Measurements from ENCODE around the gene COG1. TPM values are rescaled to one million over a fixed set of nuclear protein-coding genes. Genes with fewer than 3 reads are reported as not detected.

Gene COG1
- polyA plus RNA-seq, 1 donor (not counting 4 experiments of a cell fraction or from before 2014, with no cell fraction given): 16.4 TPM

DNA sequence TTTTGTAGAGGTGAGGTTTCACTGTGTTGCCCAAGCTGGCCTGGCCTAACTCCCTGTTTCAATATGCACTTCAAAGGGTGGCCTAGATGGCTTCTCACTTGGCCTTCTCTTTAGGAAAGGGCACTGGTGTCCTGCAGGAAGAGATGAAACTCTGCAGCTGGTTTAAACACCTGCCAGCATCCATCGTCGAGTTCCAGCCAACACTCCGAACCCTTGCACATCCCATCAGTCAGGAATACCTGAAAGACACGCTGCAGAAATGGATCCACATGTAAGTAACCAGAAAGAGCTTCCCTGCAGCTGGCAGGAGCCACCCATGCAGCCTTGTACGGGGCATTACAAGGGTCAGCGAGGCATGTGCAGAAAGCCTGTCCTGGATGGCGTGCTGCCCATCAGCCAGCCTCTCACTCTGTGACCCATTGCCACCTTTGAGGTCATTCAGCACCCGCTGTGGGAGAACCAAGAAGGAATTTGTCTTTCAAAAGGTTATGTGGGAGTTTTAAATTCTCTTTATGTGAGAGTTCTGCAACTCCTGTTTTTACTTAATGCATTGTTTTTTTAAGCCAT lies 7.0 kb downstream of the COG1 start:
- Histone ChIP-seq H3K79me2 (ENCODE audit: control insufficient read depth, insufficient read depth, low read length) (peaks cover 3% of the 10 kb centered on the region), H3K27me3 (ENCODE audit: control insufficient read depth, extremely low read depth, insufficient read depth, low read length) (no peaks in the 10 kb centered on the region), H3K9me1 (ENCODE audit: control insufficient read depth, extremely low read depth, insufficient read depth, low read length) (no peaks in the 10 kb centered on the region), H3K4me2 (ENCODE audit: control insufficient read depth, extremely low read depth, insufficient read depth, low read depth, low read length) (no peak overlapping the region), H3K4me3 (ENCODE audit: control insufficient read depth in 2 of 3, extremely low read depth in 1 of 3, insufficient read depth in 2 of 3, low read depth in 1 of 3, low read length in 3 of 3) (no peak overlapping the region), H3K9ac (ENCODE audit: control insufficient read depth, extremely low read depth, insufficient read depth, low read length) (no peak overlapping the region), H3K4me1 (ENCODE audit: control insufficient read depth, extremely low read depth, insufficient read depth, low read length) (no peaks in the 10 kb centered on the region), H3K9me3 (ENCODE audit: control insufficient read depth, low read depth, low read length) (no peaks in the 10 kb centered on the region), H2AFZ (ENCODE audit: control insufficient read depth, low read length) (no peak overlapping the region), H4K20me1 (ENCODE audit: control insufficient read depth, extremely low read depth, insufficient read depth, low read length) (peaks cover 2% of the 10 kb centered on the region), H3K27ac (ENCODE audit: control insufficient read depth, insufficient read depth, low read length) (no peak overlapping the region), H3K36me3 (ENCODE audit: control insufficient read depth in 2 of 2, extremely low read depth in 1 of 2, insufficient read depth in 2 of 2, low read length in 2 of 2) (peaks cover 40 to 53% of the 10 kb centered on the region in 2 experiments)
- no peak for TF ChIP-seq EZH2 (IDR thresholded peaks at IDR 0.05; ENCODE audit: low read length)
- TF ChIP-seq, protein P1, sequence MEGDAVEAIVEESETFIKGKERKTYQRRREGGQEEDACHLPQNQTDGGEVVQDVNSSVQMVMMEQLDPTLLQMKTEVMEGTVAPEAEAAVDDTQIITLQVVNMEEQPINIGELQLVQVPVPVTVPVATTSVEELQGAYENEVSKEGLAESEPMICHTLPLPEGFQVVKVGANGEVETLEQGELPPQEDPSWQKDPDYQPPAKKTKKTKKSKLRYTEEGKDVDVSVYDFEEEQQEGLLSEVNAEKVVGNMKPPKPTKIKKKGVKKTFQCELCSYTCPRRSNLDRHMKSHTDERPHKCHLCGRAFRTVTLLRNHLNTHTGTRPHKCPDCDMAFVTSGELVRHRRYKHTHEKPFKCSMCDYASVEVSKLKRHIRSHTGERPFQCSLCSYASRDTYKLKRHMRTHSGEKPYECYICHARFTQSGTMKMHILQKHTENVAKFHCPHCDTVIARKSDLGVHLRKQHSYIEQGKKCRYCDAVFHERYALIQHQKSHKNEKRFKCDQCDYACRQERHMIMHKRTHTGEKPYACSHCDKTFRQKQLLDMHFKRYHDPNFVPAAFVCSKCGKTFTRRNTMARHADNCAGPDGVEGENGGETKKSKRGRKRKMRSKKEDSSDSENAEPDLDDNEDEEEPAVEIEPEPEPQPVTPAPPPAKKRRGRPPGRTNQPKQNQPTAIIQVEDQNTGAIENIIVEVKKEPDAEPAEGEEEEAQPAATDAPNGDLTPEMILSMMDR (optimal IDR thresholded peaks at IDR 0.05 in 1 of 3, IDR thresholded peaks at IDR 0.05 in 1 of 3, conservative IDR thresholded peaks at IDR 0.05 in 1 of 3; ENCODE audit: extremely low read depth in 1 of 3, insufficient read depth in 2 of 3, low read length in 3 of 3): no peak
- DNase-seq (ENCODE audit: low read depth, low spot score): no peak
- dilution Hi-C loops (cut with MboI; ENCODE audit: extremely low pct_ligation_motif_present, low sequenced_read_pairs): no loop called here
- no peak for FAIRE-seq

DNA sequence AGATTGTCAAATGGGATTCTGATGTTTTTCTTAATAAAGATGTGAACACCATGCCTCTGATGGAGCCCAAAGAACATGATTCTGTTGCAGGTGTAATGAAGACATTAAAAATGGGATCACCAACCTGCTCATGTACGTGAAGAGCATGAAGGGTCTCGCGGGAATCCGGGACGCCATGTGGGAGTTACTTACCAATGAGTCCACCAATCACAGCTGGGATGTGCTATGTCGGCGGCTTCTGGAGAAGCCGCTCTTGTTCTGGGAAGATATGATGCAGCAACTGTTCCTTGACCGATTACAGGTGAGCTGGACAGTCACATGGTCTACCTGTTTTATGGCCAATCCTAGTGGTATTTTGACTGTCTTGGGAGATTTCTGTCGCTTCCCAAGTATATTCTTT lies 7.6 kb downstream of the COG1 start:
- Histone ChIP-seq H4K20me1 (ENCODE audit: control insufficient read depth, extremely low read depth, insufficient read depth, low read length) (peaks cover 2% of the 10 kb centered on the region), H3K9me3 (ENCODE audit: control insufficient read depth, low read depth, low read length) (no peaks in the 10 kb centered on the region), H3K4me2 (ENCODE audit: control insufficient read depth, extremely low read depth, insufficient read depth, low read depth, low read length) (no peak overlapping the region), H3K4me3 (ENCODE audit: control insufficient read depth in 2 of 3, extremely low read depth in 1 of 3, insufficient read depth in 2 of 3, low read depth in 1 of 3, low read length in 3 of 3) (no peak overlapping the region), H3K79me2 (ENCODE audit: control insufficient read depth, insufficient read depth, low read length) (no peaks in the 10 kb centered on the region), H3K27ac (ENCODE audit: control insufficient read depth, insufficient read depth, low read length) (no peak overlapping the region), H3K36me3 (ENCODE audit: control insufficient read depth in 2 of 2, extremely low read depth in 1 of 2, insufficient read depth in 2 of 2, low read length in 2 of 2) (peaks cover 41 to 56% of the 10 kb centered on the region in 2 experiments), H3K27me3 (ENCODE audit: control insufficient read depth, extremely low read depth, insufficient read depth, low read length) (no peaks in the 10 kb centered on the region), H3K4me1 (ENCODE audit: control insufficient read depth, extremely low read depth, insufficient read depth, low read length) (no peaks in the 10 kb centered on the region), H3K9me1 (ENCODE audit: control insufficient read depth, extremely low read depth, insufficient read depth, low read length) (no peaks in the 10 kb centered on the region), H2AFZ (ENCODE audit: control insufficient read depth, low read length) (no peak overlapping the region), H3K9ac (ENCODE audit: control insufficient read depth, extremely low read depth, insufficient read depth, low read length) (no peak overlapping the region)
- dilution Hi-C loops (cut with MboI; ENCODE audit: extremely low pct_ligation_motif_present, low sequenced_read_pairs): no loop called here
- DNase-seq (ENCODE audit: low read depth, low spot score) (no peak), FAIRE-seq (no peak)
- TF ChIP-seq EZH2 (IDR thresholded peaks at IDR 0.05; ENCODE audit: low read length): no peak
- TF ChIP-seq, protein P1 (optimal IDR thresholded peaks at IDR 0.05 in 1 of 3, IDR thresholded peaks at IDR 0.05 in 1 of 3, conservative IDR thresholded peaks at IDR 0.05 in 1 of 3; ENCODE audit: extremely low read depth in 1 of 3, insufficient read depth in 2 of 3, low read length in 3 of 3): no peak
